H1 (cell line): ENCODE measurements around the gene VAT1L. TPM values are rescaled to one million over a fixed set of nuclear protein-coding genes. Genes with fewer than 3 reads are reported as not detected.

ENCODE experiments used
- ASH2L ChIP-seq: fragments of 200-600, 300-600 bp; sonication (generic); IDR thresholded peaks from one replicate; pipeline ENCODE4 v1.7.1; 2017; ENCODE audit warnings: low read length
- BACH1 ChIP-seq: IDR thresholded peaks from 2 replicates; pipeline ENCODE4 v1.6.1; 2012; ENCODE audit warnings: low read length, improper control_type of control experiment
- CHD7 ChIP-seq: fragments of 300-600 bp; sonication (generic); IDR thresholded peaks from 2 replicates; pipeline ENCODE4 v1.7.1; 2012; ENCODE audit warnings: low read length, moderate library complexity, mild to moderate bottlenecking, inconsistent platforms; ENCODE audit not compliant: insufficient replicate concordance
- CTBP2 ChIP-seq: IDR thresholded peaks from 2 replicates; pipeline ENCODE4 v1.7.0; 2011; ENCODE audit warnings: borderline replicate concordance, mild to moderate bottlenecking, moderate library complexity, mixed read lengths, low read length; ENCODE audit not compliant: insufficient read depth, insufficient read length
- FOSL1 ChIP-seq: IDR thresholded peaks from 2 replicates; pipeline ENCODE4 v1.6.1; 2011; ENCODE audit warnings: mild to moderate bottlenecking, low read depth, low read length, moderate library complexity; ENCODE audit not compliant: insufficient read depth
- KDM5A ChIP-seq: fragments of 200-600 bp; IDR thresholded peaks from 2 replicates; pipeline ENCODE4 v1.7.1; 2012; ENCODE audit warnings: mild to moderate bottlenecking, low read length, inconsistent platforms, mixed read lengths
- POU5F1 ChIP-seq: IDR thresholded peaks from 2 replicates; pipeline ENCODE4 v1.6.1; 2011; ENCODE audit warnings: low read depth, mild to moderate bottlenecking, low read length, moderate library complexity
- RFX5 ChIP-seq: IDR thresholded peaks from 2 replicates; pipeline ENCODE4 v1.6.1; 2011; ENCODE audit warnings: low read depth, low read length, improper control_type of control experiment, borderline replicate concordance
- SIN3A ChIP-seq, 2 experiments: IDR thresholded peaks in 1 of 2; conservative IDR thresholded peaks in 1 of 2; 2 replicates each; pipeline ENCODE4 v1.6.1; 2011 to 2012; ENCODE audit warnings: low read length in 2 of 2, improper control_type of control experiment in 1 of 2, low read depth in 1 of 2, mild to moderate bottlenecking in 1 of 2
- SP2 ChIP-seq: IDR thresholded peaks from 2 replicates; pipeline ENCODE4 v1.6.1; 2012; ENCODE audit warnings: mild to moderate bottlenecking, low read length, inconsistent platforms
- TAF7 ChIP-seq: optimal IDR thresholded peaks from 2 replicates; pipeline ENCODE3; 2011; ENCODE audit warnings: low read depth, mild to moderate bottlenecking, inconsistent platforms, low read length, moderate library complexity, borderline replicate concordance
- TCF12 ChIP-seq: IDR thresholded peaks from 2 replicates; pipeline ENCODE4 v1.6.1; 2011; ENCODE audit warnings: low read depth, mild to moderate bottlenecking, low read length
- polyA plus RNA-seq, 7 experiments: library from polyadenylated mRNA; depleted of rRNA in 3 of 7; stranded (reverse) in 5 of 7; unstranded in 2 of 7; fragments of >200 nt in 5 of 7; fragments of 200-250 nt in 2 of 7; gene quantifications; 1 replicate in 5 of 7; 2 replicates in 1 of 7; 4 replicates in 1 of 7; pipeline versions ENCODE4 v1.2.1 to v1.2.3, GENCODE V29; 2011 to 2013; ENCODE audit warnings: missing spikeins in 2 of 7, mixed read lengths in 2 of 7
- total RNA-seq: library from RNA; stranded (reverse); fragmentation: NEBNext Ultra II Directional; extraction: Animal tissue kit (Norgen Biotek cat#: 25700); gene quantifications from 2 replicates; pipeline ENCODE4 v1.2.1, GENCODE V29; 2021

VAT1L gene
- total and polyA plus RNA-seq, 2 of the 8 experiments (the other 6 are each of a cell fraction or from before 2014, with no cell fraction given): 46.3 to 48.2 TPM

GRCh38 chr16:77805398-77805797 is 17.0 kb downstream of the VAT1L start (continued):
- TF ChIP-seq CHD7 (no peak), RFX5 (no peak), KDM5A (no peak), FOSL1 (no peak), CTBP2 (no peak), SIN3A (conservative IDR thresholded peaks at IDR 0.05 in 1 of 2, IDR thresholded peaks at IDR 0.05 in 1 of 2; ENCODE audit: low read depth in 1 of 2, low read length in 2 of 2) (no peak), TAF7 (no peak), TCF12 (no peak), ASH2L (no peak), SP2 (no peak), POU5F1 (no peak), BACH1 (no peak)
